ENCODE measurements around the gene CYTH1. TPM values are rescaled to one million over a fixed set of nuclear protein-coding genes. Genes with fewer than 3 reads are reported as not detected.

Gene CYTH1
- total RNA-seq, 1 experiment from 2014 or later, result 34.3 TPM

DNA sequence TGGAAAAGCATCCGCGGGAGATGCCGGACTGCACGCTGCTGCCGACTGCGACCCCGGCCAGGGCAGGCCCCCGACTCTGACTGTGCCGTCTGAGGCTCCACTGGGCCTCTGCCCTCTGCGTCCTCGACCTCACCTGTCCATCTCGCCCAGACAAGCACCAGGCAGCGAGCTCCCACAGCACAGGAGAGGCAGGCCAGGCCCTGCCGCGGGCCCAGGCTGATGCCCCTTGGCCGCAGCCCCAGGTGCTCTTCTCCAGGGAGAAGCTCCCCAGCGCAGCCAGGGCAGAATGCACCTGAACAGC is 106.8 kb downstream of the CYTH1 start:
- ChIA-PET POLR2A (no interaction called here), RAD21 (ENCODE audit: low non-redundant PET in 1 of 2, low total read pairs in 2 of 2, uncharacterized antibody in 2 of 2, unreplicated experiment in 2 of 2) (no interaction called here), CTCF (interaction anchor here (0.9 kb wide), 1 partner anchor 14 kb away, joined by 3 read pairs; no protein-coding TSS in a partner anchor)
- no peaks in the 10 kb centered on the region for H3K9me2 ChIP-seq (ENCODE audit: insufficient read depth)
- no peak overlapping the region for H3K27ac ChIP-seq (ENCODE audit: low read depth, low read length)
- intact Hi-C loops (cut with micrococcal nuclease), result no loop called here
- DNase-seq (ENCODE audit: low read depth, low spot score) (no peak), ATAC-seq (no peak)
- H2AFZ ChIP-seq (ENCODE audit: low read depth, low read length, poor library complexity, severe bottlenecking), result no peak overlapping the region
- BruUV-seq (replicated peaks), result no TSS peak
- no peaks in the 10 kb centered on the region for H3K27me3 ChIP-seq (ENCODE audit: insufficient read depth, low read length)
- peaks cover 0 to 29% of the 10 kb centered on the region in 2 experiments; a peak in 2 of 4 replicates for H3K36me3 ChIP-seq (ENCODE audit: control insufficient read depth in 1 of 2, insufficient read depth in 2 of 2, low read length in 2 of 2)
- no peak for TF ChIP-seq RAD21 (IDR thresholded peaks at IDR 0.05; ENCODE audit: low read depth)
- TF ChIP-seq EZH2 (IDR thresholded peaks at IDR 0.05), result no peak
- TF ChIP-seq CBX3 (IDR thresholded peaks at IDR 0.05; ENCODE audit: low read depth), result no peak
- TF ChIP-seq EGR1 (IDR thresholded peaks at IDR 0.05; ENCODE audit: low read depth), result no peak
- TF ChIP-seq, protein P1, sequence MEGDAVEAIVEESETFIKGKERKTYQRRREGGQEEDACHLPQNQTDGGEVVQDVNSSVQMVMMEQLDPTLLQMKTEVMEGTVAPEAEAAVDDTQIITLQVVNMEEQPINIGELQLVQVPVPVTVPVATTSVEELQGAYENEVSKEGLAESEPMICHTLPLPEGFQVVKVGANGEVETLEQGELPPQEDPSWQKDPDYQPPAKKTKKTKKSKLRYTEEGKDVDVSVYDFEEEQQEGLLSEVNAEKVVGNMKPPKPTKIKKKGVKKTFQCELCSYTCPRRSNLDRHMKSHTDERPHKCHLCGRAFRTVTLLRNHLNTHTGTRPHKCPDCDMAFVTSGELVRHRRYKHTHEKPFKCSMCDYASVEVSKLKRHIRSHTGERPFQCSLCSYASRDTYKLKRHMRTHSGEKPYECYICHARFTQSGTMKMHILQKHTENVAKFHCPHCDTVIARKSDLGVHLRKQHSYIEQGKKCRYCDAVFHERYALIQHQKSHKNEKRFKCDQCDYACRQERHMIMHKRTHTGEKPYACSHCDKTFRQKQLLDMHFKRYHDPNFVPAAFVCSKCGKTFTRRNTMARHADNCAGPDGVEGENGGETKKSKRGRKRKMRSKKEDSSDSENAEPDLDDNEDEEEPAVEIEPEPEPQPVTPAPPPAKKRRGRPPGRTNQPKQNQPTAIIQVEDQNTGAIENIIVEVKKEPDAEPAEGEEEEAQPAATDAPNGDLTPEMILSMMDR (IDR thresholded peaks at IDR 0.05 in 2 of 3, conservative IDR thresholded peaks at IDR 0.05 in 1 of 3; ENCODE audit: borderline replicate concordance in 1 of 3, insufficient read depth in 1 of 3, low read depth in 2 of 3, low read length in 2 of 3), result no peak
- no peak for TF ChIP-seq POLR2A (IDR thresholded peaks at IDR 0.05; ENCODE audit: borderline replicate concordance, extremely low read depth, insufficient read depth, insufficient read length)
- TF ChIP-seq ELF1 (IDR thresholded peaks at IDR 0.05; ENCODE audit: borderline replicate concordance, low read depth), result no peak
- TF ChIP-seq TCF7L2 (IDR thresholded peaks at IDR 0.05; ENCODE audit: borderline replicate concordance, extremely low read depth, insufficient read depth, insufficient read length), result no peak
- TF ChIP-seq POLR2AphosphoS5 (IDR thresholded peaks at IDR 0.05; ENCODE audit: low read depth, low read length), result no peak
- TF ChIP-seq, protein P2, sequence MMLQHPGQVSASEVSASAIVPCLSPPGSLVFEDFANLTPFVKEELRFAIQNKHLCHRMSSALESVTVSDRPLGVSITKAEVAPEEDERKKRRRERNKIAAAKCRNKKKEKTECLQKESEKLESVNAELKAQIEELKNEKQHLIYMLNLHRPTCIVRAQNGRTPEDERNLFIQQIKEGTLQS (IDR thresholded peaks at IDR 0.05), result no peak
- TF ChIP-seq ZFX (IDR thresholded peaks at IDR 0.05), result no peak
- no peak for TF ChIP-seq ZBTB33 (IDR thresholded peaks at IDR 0.05; ENCODE audit: extremely low read depth, insufficient replicate concordance, low read length)
- TF ChIP-seq, protein P3, sequence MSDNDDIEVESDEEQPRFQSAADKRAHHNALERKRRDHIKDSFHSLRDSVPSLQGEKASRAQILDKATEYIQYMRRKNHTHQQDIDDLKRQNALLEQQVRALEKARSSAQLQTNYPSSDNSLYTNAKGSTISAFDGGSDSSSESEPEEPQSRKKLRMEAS (IDR thresholded peaks at IDR 0.05), result no peak
- TF ChIP-seq SIN3A (IDR thresholded peaks at IDR 0.05; ENCODE audit: low read depth), result no peak
- TF ChIP-seq SP1 (IDR thresholded peaks at IDR 0.05; ENCODE audit: low read depth), result no peak
- TF ChIP-seq YY1 (IDR thresholded peaks at IDR 0.05; ENCODE audit: extremely low read depth, insufficient replicate concordance, low read depth, low read length), result no peak
- no peak for TF ChIP-seq EZH2phosphoT487 (IDR thresholded peaks at IDR 0.05; ENCODE audit: borderline replicate concordance)
- H3K79me2 ChIP-seq (ENCODE audit: insufficient read depth, low read length), result no peaks in the 10 kb centered on the region
- H3K4me2 ChIP-seq (ENCODE audit: low read length), result no peak overlapping the region
- no peaks in the 10 kb centered on the region for H3K9me3 ChIP-seq (ENCODE audit: control insufficient read depth in 1 of 2, insufficient read depth in 1 of 2, low read depth in 1 of 2, low read length in 2 of 2)
- peaks cover 0 to 11% of the 10 kb centered on the region in 2 experiments; a peak in 1 of 4 replicates for H3K4me1 ChIP-seq (ENCODE audit: control insufficient read depth in 1 of 2, insufficient read depth in 2 of 2, low read length in 2 of 2)
- no peak overlapping the region for H3K9ac ChIP-seq (ENCODE audit: low read length)
- H4K20me1 ChIP-seq (ENCODE audit: insufficient read depth), result no peaks in the 10 kb centered on the region
- H3K4me3 ChIP-seq (replicated peaks in 1 of 2; ENCODE audit: low read depth in 1 of 2, low read length in 2 of 2), result no peak overlapping the region

Measured in HCT116 (cell line).